ENCODE results near the gene ZNF860.

Gene ZNF860

GRCh38 chr3:31948280-31948679 is 33.3 kb upstream of the ZNF860 start:
- H3K4me1 ChIP-seq (ENCODE audit: low read length): peaks cover 78% of the 10 kb centered on the region
- H3K27ac ChIP-seq (ENCODE audit: low read length): peak overlapping the region; percentile 90
- H3K36me3 ChIP-seq (replicated peaks; ENCODE audit: low read depth, low read length): peaks cover 20% of the 10 kb centered on the region
- peak overlapping the region; percentile 67; the same call in 1 of the 2 replicates for H3K9ac ChIP-seq (ENCODE audit: low read length)
- peaks cover 66% of the 10 kb centered on the region for H3K79me2 ChIP-seq (ENCODE audit: low read length)
- H3K4me3 ChIP-seq (ENCODE audit: low read length): peak overlapping the region; percentile 53; the same call in 1 of the 2 replicates
- no peaks in the 10 kb centered on the region for H3K27me3 ChIP-seq (ENCODE audit: low read depth, low read length)
- H4K20me1 ChIP-seq (ENCODE audit: insufficient read depth, low read length): no peaks in the 10 kb centered on the region
- H3K4me2 ChIP-seq (ENCODE audit: low read length): peak overlapping the region; percentile 70
- peaks cover 15% of the 10 kb centered on the region for H3K9me3 ChIP-seq (ENCODE audit: insufficient read depth, low read length)
- no peak overlapping the region for H2AFZ ChIP-seq (ENCODE audit: low read depth, low read length)
- TF ChIP-seq EZH2phosphoT487 (IDR thresholded peaks at IDR 0.05; ENCODE audit: low read depth) (no peak), CTCF (IDR thresholded peaks at IDR 0.05; ENCODE audit: low read depth, low read length) (no peak)

GRCh38 chr3:31952205-31952604 is 29.3 kb upstream of the ZNF860 start:
- Histone ChIP-seq H3K4me3 (ENCODE audit: low read length) (peak overlapping the region; percentile 56), H3K9ac (ENCODE audit: low read length) (peak overlapping the region; percentile 65), H3K27me3 (ENCODE audit: low read depth, low read length) (no peaks in the 10 kb centered on the region), H3K9me3 (ENCODE audit: insufficient read depth, low read length) (peaks cover 32% of the 10 kb centered on the region), H2AFZ (ENCODE audit: low read depth, low read length) (no peak overlapping the region), H3K27ac (ENCODE audit: low read length) (peak overlapping the region; percentile 87), H3K4me2 (ENCODE audit: low read length) (peak overlapping the region; percentile 84), H3K36me3 (replicated peaks; ENCODE audit: low read depth, low read length) (peaks cover 33% of the 10 kb centered on the region), H3K4me1 (ENCODE audit: low read length) (peaks cover 54% of the 10 kb centered on the region), H4K20me1 (ENCODE audit: insufficient read depth, low read length) (no peaks in the 10 kb centered on the region), H3K79me2 (ENCODE audit: low read length) (peaks cover 69% of the 10 kb centered on the region)
- TF ChIP-seq CTCF (IDR thresholded peaks at IDR 0.05; ENCODE audit: low read depth, low read length) (no peak), EZH2phosphoT487 (IDR thresholded peaks at IDR 0.05; ENCODE audit: low read depth) (no peak)

GRCh38 chr3:31953091-31953490 is 28.5 kb upstream of the ZNF860 start:
- Histone ChIP-seq H3K27me3 (ENCODE audit: low read depth, low read length) (no peaks in the 10 kb centered on the region), H3K4me1 (ENCODE audit: low read length) (peaks cover 54% of the 10 kb centered on the region), H3K4me2 (ENCODE audit: low read length) (peak overlapping the region; percentile 84), H4K20me1 (ENCODE audit: insufficient read depth, low read length) (no peaks in the 10 kb centered on the region), H3K9me3 (ENCODE audit: insufficient read depth, low read length) (peaks cover 32% of the 10 kb centered on the region), H3K27ac (ENCODE audit: low read length) (peak overlapping the region; percentile 87), H3K4me3 (ENCODE audit: low read length) (no peak overlapping the region), H3K79me2 (ENCODE audit: low read length) (peaks cover 69% of the 10 kb centered on the region), H2AFZ (ENCODE audit: low read depth, low read length) (no peak overlapping the region), H3K36me3 (replicated peaks; ENCODE audit: low read depth, low read length) (peaks cover 33% of the 10 kb centered on the region), H3K9ac (ENCODE audit: low read length) (peak overlapping the region; percentile 38; the same call in 1 of the 2 replicates)
- TF ChIP-seq CTCF (IDR thresholded peaks at IDR 0.05; ENCODE audit: low read depth, low read length) (no peak), EZH2phosphoT487 (IDR thresholded peaks at IDR 0.05; ENCODE audit: low read depth) (no peak)

- H2AFZ ChIP-seq (ENCODE audit: low read depth, low read length): no peak overlapping the region
- H4K20me1 ChIP-seq (ENCODE audit: insufficient read depth, low read length): no peaks in the 10 kb centered on the region
- H3K27ac ChIP-seq (ENCODE audit: low read length): peak overlapping the region; percentile 87
- peak overlapping the region; percentile 38; the same call in 1 of the 2 replicates for H3K9ac ChIP-seq (ENCODE audit: low read length)
- no peaks in the 10 kb centered on the region for H3K27me3 ChIP-seq (ENCODE audit: low read depth, low read length)
- H3K36me3 ChIP-seq (replicated peaks; ENCODE audit: low read depth, low read length): peaks cover 33% of the 10 kb centered on the region
- TF ChIP-seq EZH2phosphoT487 (IDR thresholded peaks at IDR 0.05; ENCODE audit: low read depth) (no peak), CTCF (IDR thresholded peaks at IDR 0.05; ENCODE audit: low read depth, low read length) (no peak)
- H3K79me2 ChIP-seq (ENCODE audit: low read length): peaks cover 69% of the 10 kb centered on the region
- peaks cover 54% of the 10 kb centered on the region for H3K4me1 ChIP-seq (ENCODE audit: low read length)
- no peak overlapping the region for H3K4me3 ChIP-seq (ENCODE audit: low read length)
- H3K4me2 ChIP-seq (ENCODE audit: low read length): peak overlapping the region; percentile 84
- H3K9me3 ChIP-seq (ENCODE audit: insufficient read depth, low read length): peaks cover 32% of the 10 kb centered on the region
Measured at GRCh38 chr3:31953636-31954035, 27.9 kb upstream of the ZNF860 start.

Data from OCI-LY3 (cell line).